A549 (cell line): ENCODE data around the gene FNDC4. TPM values are rescaled to one million over a fixed set of nuclear protein-coding genes. Genes with fewer than 3 reads are reported as not detected.

Experiments
- ATAC-seq, 2 experiments: fragments of 200-7000 bp in 1 of 2; fragments of >200 bp in 1 of 2; cut with Nextera tagmentation in 1 of 2; cut with Tn5 transposase in 1 of 2; 3 replicates each; pipeline versions ENCODE4 v1.8.0 to v1.9.1; 2018 to 2020; ENCODE audit warnings: mild to moderate bottlenecking in 1 of 2, moderate library complexity in 1 of 2
- CTCF ChIA-PET: fragments of 300-600 bp; sonication (Branson Sonifier 250); formaldehyde crosslinking; extraction: SDS; loops from one replicate; lab custom pipeline; 2021; ENCODE audit warnings: antibody characterized with exemption, inconsistent platforms; lab: Yijun Ruan, JAX
- POLR2A ChIA-PET: fragments of 350-600 bp; formaldehyde crosslinking; extraction: SDS; loops from one replicate; lab custom pipeline; 2021; ENCODE audit warnings: antibody characterized with exemption, inconsistent platforms; lab: Yijun Ruan, JAX
- DNase-seq, 2 experiments: peaks; one replicate each; pipeline versions ENCODE4 v3.0.0 to v3.0.0-alpha.2; 2011 to 2016; ENCODE audit warnings: low read depth in 1 of 2, low spot score in 1 of 2
- FAIRE-seq: peaks from 2 replicates; lab custom pipeline; 2011; peaks lifted over from hg19 to GRCh38; lab: Jason Lieb, UNC
- H3K27ac ChIP-seq, 2 experiments: fragments of >200 bp; sonication (Bioruptor Twin); formaldehyde crosslinking; 3 replicates each; pipeline ENCODE4 v1.5.1; 2016 to 2017
- H3K4me1 ChIP-seq: fragments of >200 bp; sonication (Bioruptor Twin); formaldehyde crosslinking; 3 replicates; pipeline ENCODE4 v1.6.1; 2016
- H3K4me2 ChIP-seq: fragments of >200 bp; sonication (Bioruptor Twin); formaldehyde crosslinking; 3 replicates; pipeline ENCODE4 v1.6.1; 2016
- H3K4me3 ChIP-seq: fragments of >200 bp; sonication (Bioruptor Twin); formaldehyde crosslinking; 3 replicates; pipeline ENCODE4 v1.5.1; 2016
- H3K9me3 ChIP-seq: fragments of >200 bp; sonication (Bioruptor Twin); formaldehyde crosslinking; 3 replicates; pipeline ENCODE4 v1.6.1; 2016
- ATOH8 ChIP-seq: fragments of 250-450 bp; sonication (Bioruptor Pico); IDR thresholded peaks from 2 replicates; pipeline ENCODE4 v1.5.0; 2020; ENCODE audit warnings: low read depth, mild to moderate bottlenecking, moderate library complexity
- BHLHE40 ChIP-seq: IDR thresholded peaks from 2 replicates; pipeline ENCODE4 v1.6.1; 2012; ENCODE audit warnings: low read depth, low read length, inconsistent platforms
- CBX2 ChIP-seq: fragments of 200-600 bp; sonication (generic); IDR thresholded peaks from 2 replicates; pipeline ENCODE4 v1.6.1; 2016; ENCODE audit warnings: low read depth, mild to moderate bottlenecking, borderline replicate concordance
- CBX8 ChIP-seq: fragments of 200-600 bp; sonication (generic); IDR thresholded peaks from 2 replicates; pipeline ENCODE4 v1.6.1; 2016
- E2F6 ChIP-seq: IDR thresholded peaks from 2 replicates; pipeline ENCODE4 v1.6.1; 2012; ENCODE audit warnings: low read depth, borderline replicate concordance
- EHMT2 ChIP-seq: fragments of 200-600 bp; sonication (generic); IDR thresholded peaks from 2 replicates; pipeline ENCODE4 v1.6.1; 2016; ENCODE audit warnings: antibody characterized with exemption, low read depth, mild to moderate bottlenecking, moderate library complexity
- ESRRA ChIP-seq: fragments of 150-350 bp; IDR thresholded peaks from 2 replicates; pipeline ENCODE4 v1.6.1; 2014; ENCODE audit warnings: mild to moderate bottlenecking, low read length, borderline replicate concordance
- FOSB ChIP-seq: fragments of 250-450 bp; sonication (Bioruptor Pico); IDR thresholded peaks from 2 replicates; pipeline ENCODE4 v1.5.0; 2020; ENCODE audit warnings: mild to moderate bottlenecking, moderate library complexity
- FOXS1 ChIP-seq: fragments of 250-450 bp; sonication (Bioruptor Pico); IDR thresholded peaks from 2 replicates; pipeline ENCODE4 v1.5.0; 2020; ENCODE audit warnings: mild to moderate bottlenecking, moderate library complexity
- HDAC2 ChIP-seq: fragments of 200-600 bp; sonication (generic); IDR thresholded peaks from 2 replicates; pipeline ENCODE4 v1.6.1; 2016
- HOXA7 ChIP-seq: fragments of 250-450 bp; sonication (Bioruptor Pico); IDR thresholded peaks from 2 replicates; pipeline ENCODE4 v1.5.0; 2020; ENCODE audit warnings: mild to moderate bottlenecking, moderate library complexity
- JUNB ChIP-seq: fragments of >200 bp; sonication (Bioruptor Twin); formaldehyde crosslinking; IDR thresholded peaks from 2 replicates; pipeline ENCODE4 v1.6.1; 2016
- MAFK ChIP-seq: fragments of 450-650 bp; IDR thresholded peaks from 2 replicates; pipeline ENCODE4 v1.6.1; 2014; ENCODE audit not compliant: partially characterized antibody
- MYC ChIP-seq: IDR thresholded peaks from 2 replicates; pipeline ENCODE4 v1.6.1; 2012; ENCODE audit warnings: mild to moderate bottlenecking, inconsistent platforms, low read length, improper control_type of control experiment, borderline replicate concordance
- NR3C1 ChIP-seq: fragments of >200 bp; sonication (Bioruptor Twin); formaldehyde crosslinking; IDR thresholded peaks from 3 replicates; pipeline ENCODE4 v1.6.1; 2017
- PHF8 ChIP-seq: fragments of 200-600 bp; sonication (generic); IDR thresholded peaks from 2 replicates; pipeline ENCODE4 v1.6.1; 2016; ENCODE audit warnings: low read depth, mild to moderate bottlenecking, antibody characterized with exemption, moderate library complexity, borderline replicate concordance
- POLR2AphosphoS2 ChIP-seq: conservative IDR thresholded peaks from 2 replicates; pipeline ENCODE4 v1.6.1; 2012; ENCODE audit warnings: low read length, improper control_type of control experiment, inconsistent platforms
- RAD21 ChIP-seq, 2 experiments: fragments of >200 bp in 1 of 2; sonication (Bioruptor Twin) in 1 of 2; formaldehyde crosslinking in 1 of 2; IDR thresholded peaks in 1 of 2; conservative IDR thresholded peaks in 1 of 2; 2 replicates in 1 of 2; 3 replicates in 1 of 2; pipeline ENCODE4 v1.6.1; 2012 to 2018; ENCODE audit warnings: inconsistent platforms in 1 of 2
- RFX5 ChIP-seq: fragments of 450-650 bp; IDR thresholded peaks from 2 replicates; pipeline ENCODE4 v1.7.1; 2014; ENCODE audit warnings: antibody characterized with exemption, mild to moderate bottlenecking, moderate library complexity
- RNF2 ChIP-seq: fragments of 200-600 bp; sonication (generic); IDR thresholded peaks from 2 replicates; pipeline ENCODE4 v1.6.1; 2016; ENCODE audit warnings: low read depth, mild to moderate bottlenecking, antibody characterized with exemption, moderate library complexity, borderline replicate concordance
- SMC3 ChIP-seq: fragments of >200 bp; sonication (Bioruptor Twin); formaldehyde crosslinking; IDR thresholded peaks from 3 replicates; pipeline ENCODE4 v1.6.1; 2018; ENCODE audit warnings: inconsistent platforms
- TFCP2L1 ChIP-seq: fragments of 250-450 bp; sonication (Bioruptor Pico); IDR thresholded peaks from 2 replicates; pipeline ENCODE4 v1.5.0; 2021; ENCODE audit warnings: mild to moderate bottlenecking
- ZFP36 ChIP-seq: fragments of 450-650 bp; IDR thresholded peaks from 2 replicates; pipeline ENCODE4 v1.6.1; 2014; ENCODE audit warnings: borderline replicate concordance; ENCODE audit not compliant: partially characterized antibody
- WGBS: methylation state at CpG from one replicate; pipeline ENCODE4 v1.1.6; 2017; ENCODE audit errors: missing lambda C conversion rate; 5-methylcytosine and 5-hydroxymethylcytosine counted together
- polyA plus RNA-seq, 4 experiments: library from polyadenylated mRNA; depleted of rRNA in 3 of 4; stranded (reverse); fragments of >200 nt; fragmentation: RNase III in 1 of 4; extraction: RNeasy Plus Mini Kit Qiagen cat#74134 plus additional on column Dnase treatment in 1 of 4; gene quantifications; 2 replicates in 3 of 4; 3 replicates in 1 of 4; pipeline ENCODE4 v1.2.3, GENCODE V29; 2011 to 2017
- TF ChIP-seq, protein P1 (sequence below): fragments of >200 bp; sonication (Bioruptor Twin); formaldehyde crosslinking; IDR thresholded peaks from 2 replicates; pipeline ENCODE4 v1.6.1; 2016
- TF ChIP-seq, protein P2 (sequence below): IDR thresholded peaks from 2 replicates; pipeline ENCODE4 v1.6.1; 2012
- TF ChIP-seq, protein P3 (sequence below): fragments of 150-350 bp; IDR thresholded peaks from 2 replicates; pipeline ENCODE4 v1.6.1; 2014; ENCODE audit warnings: low read depth, mild to moderate bottlenecking, low read length

Gene FNDC4
- polyA plus RNA-seq, 2 of the 4 experiments (the other 2 are of a cell fraction): 1.5 to 2.3 TPM

GRCh38 chr2:27489118-27489497 lies 5.9 kb downstream of the FNDC4 start:
- Histone ChIP-seq H3K27ac (peak overlapping the region; percentile 62 to 79), H3K4me3 (peak overlapping the region; percentile 67), H3K9me3 (no peaks in the 10 kb centered on the region), H3K4me1 (peaks cover 8% of the 10 kb centered on the region; the same call in 2 of the 3 replicates), H3K4me2 (peak overlapping the region; percentile 95)
- FAIRE-seq (no peak), ATAC-seq (peak; percentile 54 to 62), DNase-seq (peak in 1 of 2 experiments; percentile 46)
- ChIA-PET CTCF (interaction anchor here (1.2 to 1.4 kb wide), 3 partner anchors 9 to 195 kb away, joined by 3 read pairs; partner anchors contain the start of genes CCDC121 and GPN1), POLR2A (no interaction called here)
- TF ChIP-seq RAD21 (conservative IDR thresholded peaks at IDR 0.05 in 1 of 2, IDR thresholded peaks at IDR 0.05 in 1 of 2): 0 out of 5 replicates have a peak, but pooled peaks of 1 of the 2 experiments have one; percentile 3
- no peak for TF ChIP-seq FOXS1 (CRISPR knock-in tag)
- WGBS: 5% methylated on average over 11 of the region's 11 CpGs

- FAIRE-seq: no peak
- ChIA-PET POLR2A (no interaction called here), CTCF (no interaction called here)
- H3K4me2 ChIP-seq: no peak overlapping the region
- peaks cover 8% of the 10 kb centered on the region; the same call in 2 of the 3 replicates for H3K4me1 ChIP-seq
- no peaks in the 10 kb centered on the region for H3K9me3 ChIP-seq
- no peak overlapping the region for H3K4me3 ChIP-seq
- WGBS: 47% methylated on average over 3 of the region's 3 CpGs
- ATAC-seq: no peak
- TF ChIP-seq EHMT2 (no peak), SMC3 (no peak)
- no peak overlapping the region for H3K27ac ChIP-seq
- no peak for DNase-seq
Measured at GRCh38 chr2:27485496-27485895, 9.5 kb downstream of the FNDC4 start.

DNA sequence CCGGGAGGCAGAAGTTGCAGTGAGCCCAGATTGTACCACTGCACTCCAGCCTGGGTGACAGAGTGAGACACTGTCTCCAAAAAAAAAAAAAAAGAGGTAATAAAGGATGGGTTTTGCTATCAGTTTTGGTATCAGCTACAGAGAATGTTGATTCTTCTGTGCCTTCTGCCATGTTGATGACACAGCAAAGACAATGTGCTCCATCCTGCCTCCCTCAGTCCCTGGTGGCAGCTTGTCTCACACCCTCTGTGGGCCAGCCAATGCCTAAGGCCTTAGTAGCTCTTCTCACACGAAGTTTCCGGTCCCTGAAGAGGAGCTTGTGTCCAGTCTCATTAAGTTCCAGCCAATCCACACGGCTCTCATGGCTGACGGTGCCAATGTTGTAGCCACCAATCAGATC lies 23.0 kb downstream of the FNDC4 start:
- Histone ChIP-seq H3K9me3 (no peaks in the 10 kb centered on the region), H3K4me3 (no peak overlapping the region), H3K4me1 (no peaks in the 10 kb centered on the region), H3K4me2 (no peak overlapping the region), H3K27ac (no peak overlapping the region)
- ChIA-PET CTCF (interaction anchor here (0.6 to 1.5 kb wide), 6 partner anchors 8 to 1658 kb away, joined by 3 to 5 read pairs (median 3); no protein-coding TSS in a partner anchor), POLR2A (no interaction called here)
- DNase-seq (peak in 1 of 2 experiments; percentile 23), FAIRE-seq (no peak), ATAC-seq (peak; percentile 29 to 30; a peak in 1 of 6 replicates)
- 89% methylated on average over 5 of the region's 5 CpGs for WGBS
- TF ChIP-seq TFCP2L1 (CRISPR knock-in tag) (no peak), E2F6 (no peak), MAFK (no peak), POLR2AphosphoS2 (no peak), EHMT2 (no peak), FOXS1 (CRISPR knock-in tag) (no peak)
- TF ChIP-seq, protein P1, sequence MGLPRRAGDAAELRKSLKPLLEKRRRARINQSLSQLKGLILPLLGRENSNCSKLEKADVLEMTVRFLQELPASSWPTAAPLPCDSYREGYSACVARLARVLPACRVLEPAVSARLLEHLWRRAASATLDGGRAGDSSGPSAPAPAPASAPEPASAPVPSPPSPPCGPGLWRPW: no peak
- TF ChIP-seq, protein P2, sequence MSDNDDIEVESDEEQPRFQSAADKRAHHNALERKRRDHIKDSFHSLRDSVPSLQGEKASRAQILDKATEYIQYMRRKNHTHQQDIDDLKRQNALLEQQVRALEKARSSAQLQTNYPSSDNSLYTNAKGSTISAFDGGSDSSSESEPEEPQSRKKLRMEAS: no peak

- Histone ChIP-seq H3K9me3 (no peaks in the 10 kb centered on the region), H3K4me2 (no peak overlapping the region), H3K4me1 (no peaks in the 10 kb centered on the region), H3K4me3 (no peak overlapping the region), H3K27ac (no peak overlapping the region)
- ChIA-PET CTCF (no interaction called here), POLR2A (no interaction called here)
- WGBS: 94% methylated on average over 7 of the region's 7 CpGs
- TF ChIP-seq RFX5: no peak
- TF ChIP-seq, protein P3, sequence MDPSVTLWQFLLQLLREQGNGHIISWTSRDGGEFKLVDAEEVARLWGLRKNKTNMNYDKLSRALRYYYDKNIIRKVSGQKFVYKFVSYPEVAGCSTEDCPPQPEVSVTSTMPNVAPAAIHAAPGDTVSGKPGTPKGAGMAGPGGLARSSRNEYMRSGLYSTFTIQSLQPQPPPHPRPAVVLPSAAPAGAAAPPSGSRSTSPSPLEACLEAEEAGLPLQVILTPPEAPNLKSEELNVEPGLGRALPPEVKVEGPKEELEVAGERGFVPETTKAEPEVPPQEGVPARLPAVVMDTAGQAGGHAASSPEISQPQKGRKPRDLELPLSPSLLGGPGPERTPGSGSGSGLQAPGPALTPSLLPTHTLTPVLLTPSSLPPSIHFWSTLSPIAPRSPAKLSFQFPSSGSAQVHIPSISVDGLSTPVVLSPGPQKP: no peak
- TF ChIP-seq HDAC2: no peak
- no peak for TF ChIP-seq ZFP36
- TF ChIP-seq NR3C1: no peak
- no peak for TF ChIP-seq RNF2
- TF ChIP-seq BHLHE40: no peak
- TF ChIP-seq JUNB: no peak
- no peak for TF ChIP-seq CBX8
- no peak for TF ChIP-seq MYC
- no peak for TF ChIP-seq E2F6
- no peak for TF ChIP-seq ATOH8 (CRISPR knock-in tag)
- TF ChIP-seq FOSB (CRISPR knock-in tag): no peak
- TF ChIP-seq ESRRA: no peak
- TF ChIP-seq PHF8: no peak
- no peak for TF ChIP-seq HOXA7
- no peak for TF ChIP-seq CBX2
- DNase-seq: no peak
- no peak for ATAC-seq
- no peak for FAIRE-seq
Measured at GRCh38 chr2:27464443-27464842, 30.6 kb downstream of the FNDC4 start.
